HL-60/S4 treated with retinoic acid at 250 ng/mL for 4 days and 3 days (cell line): Measurements from ENCODE around the gene SEC31A.
"Not testable (repeated sequence)": the region's sequence is repeated elsewhere in the genome, so short reads cannot be mapped to it uniquely, and the experiment has no call there.

Experiments used
- in situ Hi-C: fragments of 300-500 bp; cut with MboI; formaldehyde crosslinking; loops from 2 replicates; pipeline ENCODE4 v1.7.0; 2022; ENCODE audit warnings: low sequenced_read_pairs

Gene SEC31A, protein sequence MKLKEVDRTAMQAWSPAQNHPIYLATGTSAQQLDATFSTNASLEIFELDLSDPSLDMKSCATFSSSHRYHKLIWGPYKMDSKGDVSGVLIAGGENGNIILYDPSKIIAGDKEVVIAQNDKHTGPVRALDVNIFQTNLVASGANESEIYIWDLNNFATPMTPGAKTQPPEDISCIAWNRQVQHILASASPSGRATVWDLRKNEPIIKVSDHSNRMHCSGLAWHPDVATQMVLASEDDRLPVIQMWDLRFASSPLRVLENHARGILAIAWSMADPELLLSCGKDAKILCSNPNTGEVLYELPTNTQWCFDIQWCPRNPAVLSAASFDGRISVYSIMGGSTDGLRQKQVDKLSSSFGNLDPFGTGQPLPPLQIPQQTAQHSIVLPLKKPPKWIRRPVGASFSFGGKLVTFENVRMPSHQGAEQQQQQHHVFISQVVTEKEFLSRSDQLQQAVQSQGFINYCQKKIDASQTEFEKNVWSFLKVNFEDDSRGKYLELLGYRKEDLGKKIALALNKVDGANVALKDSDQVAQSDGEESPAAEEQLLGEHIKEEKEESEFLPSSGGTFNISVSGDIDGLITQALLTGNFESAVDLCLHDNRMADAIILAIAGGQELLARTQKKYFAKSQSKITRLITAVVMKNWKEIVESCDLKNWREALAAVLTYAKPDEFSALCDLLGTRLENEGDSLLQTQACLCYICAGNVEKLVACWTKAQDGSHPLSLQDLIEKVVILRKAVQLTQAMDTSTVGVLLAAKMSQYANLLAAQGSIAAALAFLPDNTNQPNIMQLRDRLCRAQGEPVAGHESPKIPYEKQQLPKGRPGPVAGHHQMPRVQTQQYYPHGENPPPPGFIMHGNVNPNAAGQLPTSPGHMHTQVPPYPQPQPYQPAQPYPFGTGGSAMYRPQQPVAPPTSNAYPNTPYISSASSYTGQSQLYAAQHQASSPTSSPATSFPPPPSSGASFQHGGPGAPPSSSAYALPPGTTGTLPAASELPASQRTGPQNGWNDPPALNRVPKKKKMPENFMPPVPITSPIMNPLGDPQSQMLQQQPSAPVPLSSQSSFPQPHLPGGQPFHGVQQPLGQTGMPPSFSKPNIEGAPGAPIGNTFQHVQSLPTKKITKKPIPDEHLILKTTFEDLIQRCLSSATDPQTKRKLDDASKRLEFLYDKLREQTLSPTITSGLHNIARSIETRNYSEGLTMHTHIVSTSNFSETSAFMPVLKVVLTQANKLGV

GRCh38 chr4:82890901-82891706 lies at the start of gene SEC31A:
TSS of gene SEC31A (minus strand) at chr4:82891153. CDS start at chr4:82881936, 9,217 bp downstream.
- in situ Hi-C loops, result no loop called here

GRCh38 chr4:82939414-82939813 lies 48.5 kb upstream of the SEC31A start:
- in situ Hi-C loops, result no loop called here

GRCh38 chr4:82934441-82934840 lies 43.5 kb upstream of the SEC31A start:
- in situ Hi-C loops, result no loop called here

GRCh38 chr4:82930848-82931755 lies 40.1 kb upstream of the SEC31A start:
- in situ Hi-C loops, result no loop called here

GRCh38 chr4:82921795-82922194 lies 30.8 kb upstream of the SEC31A start:
- in situ Hi-C loops, result no loop called here

DNA sequence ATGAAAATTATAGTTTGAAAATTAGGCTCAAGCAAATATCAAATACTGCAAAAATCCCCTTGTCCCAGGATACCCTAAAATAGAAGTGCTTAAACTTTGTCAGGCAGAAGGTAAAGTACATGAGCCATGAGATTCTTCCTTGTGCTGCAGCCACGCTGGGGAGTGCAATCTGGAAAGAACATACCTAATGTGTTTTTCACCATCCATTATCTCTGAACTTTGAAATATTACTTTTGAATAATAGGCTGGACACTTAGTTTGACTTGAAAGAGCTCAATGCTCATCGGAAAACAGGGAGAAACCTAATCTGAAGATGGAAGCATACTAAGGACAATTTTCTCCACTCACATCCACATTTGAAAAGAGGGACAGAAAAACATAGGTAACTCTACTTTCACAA lies 28.4 kb upstream of the SEC31A start:
- in situ Hi-C loops, result no loop called here

- in situ Hi-C loops, result no loop called here
These were observed 27.1 kb upstream of the SEC31A start for GRCh38 chr4:82918091-82918490.

DNA sequence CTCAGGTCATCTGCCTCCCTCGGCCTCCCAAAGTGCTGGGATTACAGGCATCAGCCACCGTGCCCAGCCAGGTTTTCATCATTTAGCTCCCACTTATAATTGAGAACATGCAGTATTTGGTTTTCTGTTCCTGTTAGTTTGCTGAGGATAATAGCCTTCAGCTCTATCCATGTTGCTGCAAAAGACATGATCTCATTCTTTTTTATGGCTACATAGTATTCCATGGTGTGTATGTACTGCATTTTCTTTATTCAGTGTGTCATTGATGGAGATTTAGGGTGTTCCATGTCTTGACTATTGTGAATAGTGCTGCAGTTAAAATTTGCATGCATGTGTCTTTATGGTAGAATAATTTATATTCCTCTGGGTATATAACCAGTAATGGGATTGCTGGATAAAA lies 23.0 kb upstream of the SEC31A start:
- in situ Hi-C loops, result not testable (repeated sequence)

DNA sequence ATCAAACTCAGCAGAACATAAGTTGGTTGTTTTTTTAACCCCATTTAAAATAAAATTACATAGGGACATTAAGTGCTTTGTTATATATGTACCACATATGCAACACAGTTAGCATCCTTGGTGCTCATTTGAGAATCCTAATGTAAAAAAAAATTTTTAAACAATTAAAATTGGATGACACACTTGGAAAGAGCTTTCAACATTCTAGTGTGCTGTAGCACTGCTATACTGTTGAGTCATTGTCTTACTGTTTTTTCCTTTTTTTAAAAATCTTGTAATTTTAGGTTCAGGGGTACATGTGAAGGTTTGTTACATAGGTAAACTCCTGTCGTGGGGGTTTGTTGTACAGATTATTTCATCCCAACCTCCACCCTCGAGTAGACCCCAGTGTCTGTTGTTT lies 22.4 kb upstream of the SEC31A start:
- in situ Hi-C loops, result no loop called here

DNA sequence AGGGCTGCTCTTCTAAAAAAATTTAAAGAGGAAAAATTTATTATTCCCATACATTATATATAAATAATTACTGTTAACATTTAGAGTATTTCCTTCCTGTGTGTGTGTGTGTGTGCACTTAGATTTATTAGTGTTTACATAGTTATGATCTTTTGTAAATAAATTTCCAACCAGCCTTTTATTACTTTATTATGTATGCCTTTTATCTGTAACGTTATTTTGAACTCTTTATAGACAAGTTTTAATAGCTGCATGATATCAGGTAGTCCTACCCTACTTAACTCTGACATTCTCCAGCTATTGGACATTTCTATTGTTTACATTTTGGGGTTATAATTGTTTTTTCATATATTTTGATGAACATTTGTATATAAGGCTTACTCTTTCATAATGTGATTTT lies 18.4 kb upstream of the SEC31A start:
- in situ Hi-C loops, result no loop called here

GRCh38 chr4:82906469-82906868 lies 15.5 kb upstream of the SEC31A start:
- in situ Hi-C loops, result no loop called here

DNA sequence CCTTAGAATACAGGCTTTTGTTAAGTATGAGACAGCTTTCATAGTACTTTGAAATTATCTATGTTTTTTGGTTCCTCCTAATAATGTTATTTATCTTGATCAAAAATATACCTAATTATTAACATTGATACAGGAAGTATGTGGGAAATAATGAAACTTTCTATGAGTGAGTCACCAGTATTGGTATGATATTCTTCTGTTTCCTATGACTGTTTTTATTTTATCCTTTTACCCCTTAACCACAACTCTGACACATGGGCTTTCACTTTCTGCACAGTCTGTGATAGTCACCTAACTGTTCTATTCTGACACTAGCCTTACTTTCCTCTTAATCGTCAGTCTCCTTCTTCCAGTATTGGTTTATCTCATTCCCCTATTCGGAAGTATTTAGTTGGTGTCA lies 14.3 kb upstream of the SEC31A start:
- in situ Hi-C loops, result no loop called here

DNA sequence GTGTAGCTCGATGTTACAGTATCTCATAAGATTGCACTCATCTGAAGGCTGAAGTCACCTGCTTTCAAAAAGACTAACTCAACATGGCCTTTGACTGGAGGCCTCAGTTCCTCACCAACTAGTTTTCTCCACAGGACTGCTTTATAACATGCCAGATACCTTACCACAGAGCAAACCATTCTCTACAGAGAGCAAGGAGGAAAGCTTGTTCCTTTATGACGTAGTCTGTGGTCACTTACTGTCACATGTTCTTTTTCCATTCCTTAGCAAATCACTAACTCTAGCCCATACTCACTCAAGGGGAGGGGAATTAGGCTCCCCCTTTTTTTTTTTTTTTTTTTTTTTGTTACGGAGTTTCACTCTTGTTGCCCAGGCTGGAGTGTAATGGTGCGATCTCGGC lies 12.8 kb upstream of the SEC31A start:
- in situ Hi-C loops, result no loop called here

GRCh38 chr4:82901183-82901718 lies 10.3 kb upstream of the SEC31A start:
- in situ Hi-C loops, result no loop called here

GRCh38 chr4:82900411-82901182 lies 9.6 kb upstream of the SEC31A start, which contains the start of gene THAP9:
TSS of gene THAP9 (plus strand) at chr4:82900735. CDS start at chr4:82900803, 68 bp downstream.
- in situ Hi-C loops, result no loop called here

GRCh38 chr4:82900066-82900410 lies 9.1 kb upstream of the SEC31A start:
- in situ Hi-C loops, result no loop called here

GRCh38 chr4:82899374-82900065 lies 8.6 kb upstream of the SEC31A start:
- in situ Hi-C loops, result no loop called here
